GM12878 (cell line): ENCODE measurements around the gene NELL1. TPM values are rescaled to one million over a fixed set of nuclear protein-coding genes. Genes with fewer than 3 reads are reported as not detected.

Experiments used
- ATAC-seq: fragments of 200-7000 bp; cut with Tn5 transposase; 3 replicates; pipeline ENCODE4 v1.9.1; 2020; ENCODE audit warnings: mild to moderate bottlenecking, moderate library complexity
- BruUV-seq: library from RNA; stranded (reverse); fragments of 400-500 nt; replicated peaks from 2 replicates; lab custom pipeline; 2021; lab: Mats Ljungman, UMichigan
- CTCF ChIA-PET: fragments of 300-600 bp; sonication (Branson Sonifier 250); formaldehyde crosslinking; extraction: SDS; loops from one replicate; lab custom pipeline; 2021; ENCODE audit warnings: inconsistent platforms; lab: Yijun Ruan, JAX
- POLR2A ChIA-PET: fragments of 350-600 bp; formaldehyde crosslinking; extraction: SDS; loops from one replicate; lab custom pipeline; 2021; ENCODE audit warnings: inconsistent platforms; lab: Charles Lee
- RAD21 ChIA-PET: fragments of 300-600 bp; sonication (Branson Sonifier 250); formaldehyde crosslinking; loops from one replicate; lab custom pipeline; 2023; ENCODE audit warnings: antibody characterized with exemption; ENCODE audit not compliant: unreplicated experiment; lab: Charles Lee
- SMC1A ChIA-PET: fragments of 300-600 bp; sonication (Branson Sonifier 250); formaldehyde crosslinking; loops from one replicate; lab custom pipeline; 2023; ENCODE audit not compliant: unreplicated experiment, uncharacterized antibody; lab: Charles Lee
- DNase-seq: peaks from one replicate; pipeline ENCODE4 v3.0.0-alpha.2; 2011; ENCODE audit warnings: low read depth, low spot score
- FAIRE-seq: peaks from 3 replicates; lab custom pipeline; 2011; peaks lifted over from hg19 to GRCh38; lab: Jason Lieb, UNC
- H2AFZ ChIP-seq: 2 replicates; pipeline ENCODE4 v1.6.0; 2011; ENCODE audit warnings: low read depth, low read length, control low read depth; ENCODE audit not compliant: control insufficient read depth
- H3K27ac ChIP-seq: 2 replicates; pipeline ENCODE4 v1.5.1; 2011; ENCODE audit warnings: control low read depth; ENCODE audit not compliant: control insufficient read depth, insufficient read depth
- H3K27me3 ChIP-seq, 2 experiments: replicated peaks in 1 of 2; 2 replicates each; pipeline versions ENCODE4 v1.6.0 to v1.6.1; 2011; ENCODE audit warnings: low read length in 1 of 2; ENCODE audit not compliant: control insufficient read depth in 2 of 2, insufficient read depth in 2 of 2
- H3K36me3 ChIP-seq, 2 experiments: 2 replicates each; pipeline ENCODE4 v1.5.1; 2011; ENCODE audit warnings: low read length in 1 of 2; ENCODE audit not compliant: control insufficient read depth in 2 of 2, insufficient read depth in 2 of 2
- H3K4me1 ChIP-seq: 2 replicates; pipeline ENCODE4 v1.6.1; 2011; ENCODE audit warnings: mild to moderate bottlenecking, low read length, moderate library complexity, mixed read lengths; ENCODE audit not compliant: control insufficient read depth, insufficient read depth
- H3K4me2 ChIP-seq: 2 replicates; pipeline ENCODE4 v1.6.0; 2011; ENCODE audit warnings: control low read depth; ENCODE audit not compliant: control insufficient read depth, insufficient read depth
- H3K4me3 ChIP-seq: fragments of 200-600 bp; sonication (generic); 2 replicates; pipeline ENCODE4 v1.5.1; 2016
- H3K79me2 ChIP-seq: 2 replicates; pipeline ENCODE4 v1.6.0; 2011; ENCODE audit warnings: low read length; ENCODE audit not compliant: control insufficient read depth, insufficient read depth
- H3K9ac ChIP-seq: 2 replicates; pipeline ENCODE4 v1.8.0; 2011; ENCODE audit warnings: low read length, control low read depth, mixed read lengths; ENCODE audit not compliant: control insufficient read depth, insufficient read depth
- H3K9me3 ChIP-seq: replicated peaks from 3 replicates; pipeline ENCODE4 v1.5.1; 2011; ENCODE audit warnings: mild to moderate bottlenecking, low read length; ENCODE audit not compliant: control insufficient read depth, insufficient read depth
- H4K20me1 ChIP-seq: 2 replicates; pipeline ENCODE4 v1.6.0; 2011; ENCODE audit not compliant: control insufficient read depth, insufficient read depth
- BCL11A ChIP-seq: IDR thresholded peaks from 2 replicates; pipeline ENCODE4 v1.6.1; 2011; ENCODE audit warnings: low read depth, low read length
- CBX5 ChIP-seq: sonication (generic); IDR thresholded peaks from 2 replicates; pipeline ENCODE4 v1.6.1; 2016; ENCODE audit warnings: low read depth, moderate library complexity, mild to moderate bottlenecking, inconsistent platforms
- CEBPB ChIP-seq, 2 experiments: fragments of 150-350 bp in 1 of 2; IDR thresholded peaks; 2 replicates each; pipeline ENCODE4 v1.6.1; 2012 to 2014; ENCODE audit warnings: low read depth in 2 of 2, low read length in 2 of 2, borderline replicate concordance in 1 of 2, inconsistent platforms in 1 of 2
- CHD2 ChIP-seq: IDR thresholded peaks from 2 replicates; pipeline ENCODE4 v1.6.1; 2011; ENCODE audit warnings: low read depth, low read length, improper control_type of control experiment, borderline replicate concordance
- CHD4 ChIP-seq: fragments of 200-600 bp; sonication (generic); IDR thresholded peaks from 2 replicates; pipeline ENCODE4 v1.6.1; 2016; ENCODE audit warnings: mild to moderate bottlenecking
- DPF2 ChIP-seq: fragments of 450-650 bp; IDR thresholded peaks from 2 replicates; pipeline ENCODE4 v1.6.1; 2017; ENCODE audit warnings: mild to moderate bottlenecking
- GATAD2B ChIP-seq: fragments of 450-650 bp; conservative IDR thresholded peaks from 2 replicates; pipeline ENCODE4 v1.6.1; 2017; ENCODE audit warnings: low read depth, mild to moderate bottlenecking, moderate library complexity
- HCFC1 ChIP-seq: fragments of 150-350 bp; IDR thresholded peaks from 2 replicates; pipeline ENCODE4 v1.6.1; 2014; ENCODE audit warnings: low read length
- IKZF1 ChIP-seq: fragments of 450-650 bp; conservative IDR thresholded peaks from 2 replicates; pipeline ENCODE4 v1.6.1; 2017; ENCODE audit warnings: antibody characterized with exemption, mild to moderate bottlenecking
- MEF2A ChIP-seq: IDR thresholded peaks from 2 replicates; pipeline ENCODE4 v1.6.1; 2011; ENCODE audit warnings: low read depth, mild to moderate bottlenecking, low read length, moderate library complexity; ENCODE audit not compliant: insufficient read depth
- MXI1 ChIP-seq: fragments of 150-350 bp; IDR thresholded peaks from 2 replicates; pipeline ENCODE4 v1.6.1; 2011; ENCODE audit warnings: low read depth, mild to moderate bottlenecking, inconsistent platforms, low read length, improper control_type of control experiment
- NFYB ChIP-seq: IDR thresholded peaks from 2 replicates; pipeline ENCODE4 v1.6.1; 2011; ENCODE audit warnings: low read depth, mild to moderate bottlenecking, low read length, improper control_type of control experiment, moderate library complexity; ENCODE audit not compliant: insufficient read depth
- NRF1 ChIP-seq: conservative IDR thresholded peaks from 2 replicates; pipeline ENCODE4 v1.6.1; 2011; ENCODE audit warnings: mild to moderate bottlenecking, low read depth, low read length, improper control_type of control experiment
- PAX8 ChIP-seq: fragments of 450-650 bp; IDR thresholded peaks from 2 replicates; pipeline ENCODE4 v1.6.1; 2017; ENCODE audit warnings: mild to moderate bottlenecking, moderate library complexity
- POLR2A ChIP-seq: IDR thresholded peaks from 2 replicates; pipeline ENCODE4 v1.6.1; 2011; ENCODE audit warnings: low read depth, mild to moderate bottlenecking, low read length
- SRF ChIP-seq, 2 experiments: IDR thresholded peaks; 2 replicates each; pipeline ENCODE4 v1.6.1; 2011; ENCODE audit warnings: low read depth in 2 of 2, low read length in 2 of 2, mild to moderate bottlenecking in 1 of 2, moderate library complexity in 1 of 2
- TARDBP ChIP-seq: IDR thresholded peaks from 2 replicates; pipeline ENCODE4 v1.6.1; 2016; ENCODE audit warnings: borderline replicate concordance
- ZNF207 ChIP-seq: fragments of 450-650 bp; IDR thresholded peaks from 2 replicates; pipeline ENCODE4 v1.6.1; 2014; ENCODE audit warnings: antibody characterized with exemption, mild to moderate bottlenecking, borderline replicate concordance
- ZNF217 ChIP-seq: fragments of 450-650 bp; IDR thresholded peaks from 2 replicates; pipeline ENCODE4 v1.6.1; 2017; ENCODE audit warnings: antibody characterized with exemption, mild to moderate bottlenecking
- in situ Hi-C: fragments of 300-500 bp; cut with MboI; formaldehyde crosslinking; loops from 9 replicates; pipeline ENCODE4 v1.14.3; 2018; ENCODE audit warnings: mixed read lengths
- intact Hi-C: fragments of 100-400 bp; cut with micrococcal nuclease; formaldehyde crosslinking; loops from one replicate; pipeline ENCODE4 v1.14.2; 2022; ENCODE audit not compliant: unreplicated experiment
- polyA plus RNA-seq, 11 experiments: library from polyadenylated mRNA; depleted of rRNA in 4 of 11; unstranded in 6 of 11; stranded (reverse) in 5 of 11; fragments of >200 nt; fragmentation: Nextera tagmentation in 4 of 11; fragmentation: Illumina TruSeq in 1 of 11; extraction: Ambion mirVana in 4 of 11; extraction: Trizol in 1 of 11; gene quantifications; 1 replicate in 1 of 11; 2 replicates in 10 of 11; pipeline versions ENCODE4 v1.2.1 to v1.2.3, GENCODE V29; 2011 to 2016; ENCODE audit warnings: inconsistent platforms in 2 of 11, missing spikeins in 2 of 11, low read depth in 1 of 11
- total RNA-seq, 4 experiments: library from RNA; depleted of rRNA in 3 of 4; stranded (reverse); fragments of >200 nt in 3 of 4; fragmentation: Illumina TruSeq in 1 of 4; extraction: Trizol in 1 of 4; gene quantifications; 2 replicates each; pipeline versions ENCODE4 v1.2.1 to v1.2.3, GENCODE V29; 2013 to 2021
- TF ChIP-seq, protein P1 (sequence below): IDR thresholded peaks from 2 replicates; pipeline ENCODE4 v1.6.1; 2011; ENCODE audit warnings: borderline replicate concordance, low read depth, mild to moderate bottlenecking, moderate library complexity, low read length; ENCODE audit not compliant: insufficient read depth, poor library complexity, severe bottlenecking
- TF ChIP-seq, protein P2 (sequence below): IDR thresholded peaks from 2 replicates; pipeline ENCODE4 v1.6.1; 2011; ENCODE audit warnings: mild to moderate bottlenecking, low read depth, low read length, moderate library complexity; ENCODE audit not compliant: insufficient replicate concordance
- TF ChIP-seq, protein P3 (sequence below): fragments of 150-350 bp; IDR thresholded peaks from 2 replicates; pipeline ENCODE4 v1.6.1; 2014; ENCODE audit warnings: mild to moderate bottlenecking, low read depth, low read length
- TF ChIP-seq, protein P4 (sequence below): IDR thresholded peaks from 2 replicates; pipeline ENCODE4 v1.6.1; 2011; ENCODE audit warnings: low read depth, mild to moderate bottlenecking, low read length, moderate library complexity, borderline replicate concordance; ENCODE audit errors: extremely low read depth

The NELL1 gene
- total and polyA plus RNA-seq, 10 of the 15 experiments (the other 5 are each of a cell fraction or from before 2014, with no cell fraction given) = 0.02 to 0.12 TPM; not detected in 8

DNA sequence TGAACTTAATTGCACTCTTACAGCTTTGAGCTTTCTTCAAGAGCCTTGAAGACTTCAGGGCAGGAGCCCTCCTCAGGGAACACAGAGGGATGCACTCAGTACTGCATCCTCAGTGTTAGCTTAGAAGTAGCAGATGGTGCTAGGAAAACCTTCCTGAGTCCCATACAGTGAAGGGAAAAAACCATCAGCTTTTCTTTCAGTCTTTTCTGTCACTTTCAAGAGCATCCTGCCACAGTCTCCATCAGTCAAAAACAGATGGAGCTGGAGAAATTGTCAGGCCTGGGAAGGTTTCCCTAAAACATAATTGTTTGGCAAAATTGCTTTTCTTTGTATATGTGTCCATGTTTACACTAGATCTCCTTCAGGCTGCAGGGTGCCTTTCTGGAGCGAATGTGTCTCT lies 384.1 kb downstream of the NELL1 start (continued):
- no peak for TF ChIP-seq GATAD2B
- TF ChIP-seq, protein P1, sequence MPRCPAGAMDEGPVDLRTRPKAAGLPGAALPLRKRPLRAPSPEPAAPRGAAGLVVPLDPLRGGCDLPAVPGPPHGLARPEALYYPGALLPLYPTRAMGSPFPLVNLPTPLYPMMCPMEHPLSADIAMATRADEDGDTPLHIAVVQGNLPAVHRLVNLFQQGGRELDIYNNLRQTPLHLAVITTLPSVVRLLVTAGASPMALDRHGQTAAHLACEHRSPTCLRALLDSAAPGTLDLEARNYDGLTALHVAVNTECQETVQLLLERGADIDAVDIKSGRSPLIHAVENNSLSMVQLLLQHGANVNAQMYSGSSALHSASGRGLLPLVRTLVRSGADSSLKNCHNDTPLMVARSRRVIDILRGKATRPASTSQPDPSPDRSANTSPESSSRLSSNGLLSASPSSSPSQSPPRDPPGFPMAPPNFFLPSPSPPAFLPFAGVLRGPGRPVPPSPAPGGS = no peak
- TF ChIP-seq CHD4 = no peak
- TF ChIP-seq TARDBP = no peak
- TF ChIP-seq, protein P2, sequence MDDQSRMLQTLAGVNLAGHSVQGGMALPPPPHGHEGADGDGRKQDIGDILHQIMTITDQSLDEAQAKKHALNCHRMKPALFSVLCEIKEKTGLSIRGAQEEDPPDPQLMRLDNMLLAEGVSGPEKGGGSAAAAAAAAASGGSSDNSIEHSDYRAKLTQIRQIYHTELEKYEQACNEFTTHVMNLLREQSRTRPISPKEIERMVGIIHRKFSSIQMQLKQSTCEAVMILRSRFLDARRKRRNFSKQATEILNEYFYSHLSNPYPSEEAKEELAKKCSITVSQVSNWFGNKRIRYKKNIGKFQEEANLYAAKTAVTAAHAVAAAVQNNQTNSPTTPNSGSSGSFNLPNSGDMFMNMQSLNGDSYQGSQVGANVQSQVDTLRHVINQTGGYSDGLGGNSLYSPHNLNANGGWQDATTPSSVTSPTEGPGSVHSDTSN = no peak
- no peak for TF ChIP-seq ZNF207

DNA sequence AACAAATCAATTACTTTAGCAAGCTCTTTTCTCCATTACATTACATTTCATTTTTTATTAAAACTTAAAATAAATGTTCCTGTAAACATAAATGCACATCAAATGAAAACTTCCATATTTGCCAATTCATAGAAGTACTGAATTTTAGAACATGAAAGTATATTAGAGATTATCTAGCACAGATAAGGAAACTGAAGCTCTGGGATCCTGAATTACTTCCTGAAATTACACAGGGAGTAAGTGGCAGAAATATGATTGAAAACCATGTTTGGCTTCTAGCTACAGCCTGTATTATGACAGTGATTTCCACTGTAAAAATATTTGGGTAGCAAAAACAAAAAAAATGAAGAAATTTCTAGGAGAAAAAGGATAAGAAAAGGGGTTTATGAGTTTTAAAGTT lies 387.3 kb downstream of the NELL1 start:
- Histone ChIP-seq H3K4me2 (no peak overlapping the region), H3K79me2 (no peaks in the 10 kb centered on the region), H4K20me1 (no peaks in the 10 kb centered on the region), H2AFZ (no peak overlapping the region), H3K9ac (no peak overlapping the region), H3K36me3 (no peaks in the 10 kb centered on the region), H3K27me3 (no peaks in the 10 kb centered on the region), H3K27ac (no peak overlapping the region), H3K4me1 (no peaks in the 10 kb centered on the region), H3K4me3 (no peak overlapping the region), H3K9me3 (no peaks in the 10 kb centered on the region)
- ATAC-seq (no peak), DNase-seq (no peak), FAIRE-seq (no peak)
- RAD21 ChIA-PET = no interaction called here
- POLR2A ChIA-PET = no interaction called here
- in situ Hi-C loops (no loop called here), intact Hi-C loops (no loop called here)
- CTCF ChIA-PET = no interaction called here
- BruUV-seq = no TSS peak
- SMC1A ChIA-PET = interaction anchor here (0.8 kb wide), 1 partner anchor 9 kb away, joined by 3 read pairs; no protein-coding TSS in a partner anchor
- TF ChIP-seq IKZF1 = no peak
- no peak for TF ChIP-seq DPF2
- no peak for TF ChIP-seq POLR2A
- TF ChIP-seq SRF (IDR thresholded peaks at IDR 0.05; ENCODE audit: low read depth in 2 of 2, low read length in 2 of 2) = no peak
- TF ChIP-seq NFYB = no peak
- TF ChIP-seq CBX5 = no peak
- TF ChIP-seq ZNF217 = no peak
- no peak for TF ChIP-seq CEBPB (IDR thresholded peaks at IDR 0.05; ENCODE audit: borderline replicate concordance in 1 of 2, low read depth in 2 of 2, low read length in 2 of 2)
- TF ChIP-seq CHD2 = no peak
- TF ChIP-seq MEF2A = no peak
- no peak for TF ChIP-seq ZNF207
- no peak for TF ChIP-seq NRF1
- TF ChIP-seq HCFC1 = no peak
- no peak for TF ChIP-seq PAX8
- TF ChIP-seq, protein P3, sequence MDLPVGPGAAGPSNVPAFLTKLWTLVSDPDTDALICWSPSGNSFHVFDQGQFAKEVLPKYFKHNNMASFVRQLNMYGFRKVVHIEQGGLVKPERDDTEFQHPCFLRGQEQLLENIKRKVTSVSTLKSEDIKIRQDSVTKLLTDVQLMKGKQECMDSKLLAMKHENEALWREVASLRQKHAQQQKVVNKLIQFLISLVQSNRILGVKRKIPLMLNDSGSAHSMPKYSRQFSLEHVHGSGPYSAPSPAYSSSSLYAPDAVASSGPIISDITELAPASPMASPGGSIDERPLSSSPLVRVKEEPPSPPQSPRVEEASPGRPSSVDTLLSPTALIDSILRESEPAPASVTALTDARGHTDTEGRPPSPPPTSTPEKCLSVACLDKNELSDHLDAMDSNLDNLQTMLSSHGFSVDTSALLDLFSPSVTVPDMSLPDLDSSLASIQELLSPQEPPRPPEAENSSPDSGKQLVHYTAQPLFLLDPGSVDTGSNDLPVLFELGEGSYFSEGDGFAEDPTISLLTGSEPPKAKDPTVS = no peak
- TF ChIP-seq MXI1 = no peak
- TF ChIP-seq, protein P4, sequence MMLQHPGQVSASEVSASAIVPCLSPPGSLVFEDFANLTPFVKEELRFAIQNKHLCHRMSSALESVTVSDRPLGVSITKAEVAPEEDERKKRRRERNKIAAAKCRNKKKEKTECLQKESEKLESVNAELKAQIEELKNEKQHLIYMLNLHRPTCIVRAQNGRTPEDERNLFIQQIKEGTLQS = no peak
- no peak for TF ChIP-seq BCL11A
